Lower lobe of right lung (tissue), 2 donors: ENCODE measurements around the gene PCGF1. TPM values are rescaled to one million over a fixed set of nuclear protein-coding genes. Genes with fewer than 3 reads are reported as not detected.
"Not testable (repeated sequence)": the region's sequence is repeated elsewhere in the genome, so short reads cannot be mapped to it uniquely, and the experiment has no call there.

Experiments
- ATAC-seq, 2 donors: fragments of 200-7000 bp; cut with Tn5 transposase; one replicate each; pipeline ENCODE4 v1.9.1; 2020 to 2022; ENCODE audit warnings: mild to moderate bottlenecking in 2 of 2, moderate library complexity in 2 of 2
- DNase-seq: peaks from one replicate; pipeline ENCODE4 v3.0.0-alpha.2; 2020
- H3K27ac ChIP-seq: fragments of 200-600 bp; one replicate; pipeline ENCODE4 v1.8.0; 2022
- H3K27me3 ChIP-seq: fragments of 200-600 bp; one replicate; pipeline ENCODE4 v1.8.0; 2022; ENCODE audit warnings: low read depth
- H3K36me3 ChIP-seq: fragments of 200-600 bp; one replicate; pipeline ENCODE4 v1.8.0; 2022; ENCODE audit warnings: mild to moderate bottlenecking
- H3K4me1 ChIP-seq: fragments of 200-600 bp; one replicate; pipeline ENCODE4 v1.8.0; 2022
- H3K4me3 ChIP-seq: fragments of 200-600 bp; one replicate; pipeline ENCODE4 v1.8.0; 2022; ENCODE audit warnings: mild to moderate bottlenecking
- H3K9me3 ChIP-seq: fragments of 200-600 bp; one replicate; pipeline ENCODE4 v1.8.0; 2022
- intact Hi-C: fragments of 100-400 bp; cut with DNase I; formaldehyde crosslinking; loops from one replicate; pipeline ENCODE4 v1.11.0; 2022
- total RNA-seq: library from RNA; stranded (reverse); fragmentation: NEBNext Ultra II Directional; extraction: Animal tissue kit (Norgen Biotek cat#: 25700); gene quantifications from one replicate; pipeline ENCODE4 v1.2.1, GENCODE V29; 2021
- TF ChIP-seq, protein P1 (sequence below): fragments of 200-600 bp; IDR thresholded peaks from one replicate; pipeline ENCODE4 v1.8.0; 2022; ENCODE audit warnings: antibody characterized with exemption, mild to moderate bottlenecking
- donor health status: DM: no; HTN: yes; CAD: no; lungs with severe emphysema.

The PCGF1 gene
- total RNA-seq, 1 donor from 2014 or later = 28.4 TPM

DNA sequence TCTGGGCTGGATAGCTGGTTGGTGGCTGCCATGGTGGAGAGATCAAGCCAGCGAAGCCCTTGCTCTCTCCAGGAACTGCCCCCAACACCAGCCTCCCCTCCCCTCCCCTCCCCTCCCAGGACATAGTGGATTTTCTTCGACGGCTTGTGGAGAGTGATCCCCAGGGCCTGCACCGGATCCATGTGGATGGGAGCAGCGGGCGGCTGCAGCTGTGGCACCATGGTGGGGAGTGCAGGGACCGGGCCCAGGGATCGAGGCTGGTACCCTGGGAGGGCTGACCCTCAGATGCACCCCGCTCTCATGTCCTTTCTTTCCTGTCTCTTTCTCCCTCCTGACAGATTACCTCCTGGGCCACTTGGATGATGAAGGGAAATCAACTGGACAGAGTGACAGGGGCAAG is 17.6 kb downstream of the PCGF1 start:
- peaks cover 85% of the 10 kb centered on the region for H3K36me3 ChIP-seq
- no peak for ATAC-seq
- H3K4me3 ChIP-seq = no peak overlapping the region
- peak; percentile 22 for DNase-seq
- no peaks in the 10 kb centered on the region for H3K27me3 ChIP-seq
- intact Hi-C loops = no loop called here
- no peaks in the 10 kb centered on the region for H3K9me3 ChIP-seq
- H3K4me1 ChIP-seq = no peaks in the 10 kb centered on the region
- TF ChIP-seq, protein P1, sequence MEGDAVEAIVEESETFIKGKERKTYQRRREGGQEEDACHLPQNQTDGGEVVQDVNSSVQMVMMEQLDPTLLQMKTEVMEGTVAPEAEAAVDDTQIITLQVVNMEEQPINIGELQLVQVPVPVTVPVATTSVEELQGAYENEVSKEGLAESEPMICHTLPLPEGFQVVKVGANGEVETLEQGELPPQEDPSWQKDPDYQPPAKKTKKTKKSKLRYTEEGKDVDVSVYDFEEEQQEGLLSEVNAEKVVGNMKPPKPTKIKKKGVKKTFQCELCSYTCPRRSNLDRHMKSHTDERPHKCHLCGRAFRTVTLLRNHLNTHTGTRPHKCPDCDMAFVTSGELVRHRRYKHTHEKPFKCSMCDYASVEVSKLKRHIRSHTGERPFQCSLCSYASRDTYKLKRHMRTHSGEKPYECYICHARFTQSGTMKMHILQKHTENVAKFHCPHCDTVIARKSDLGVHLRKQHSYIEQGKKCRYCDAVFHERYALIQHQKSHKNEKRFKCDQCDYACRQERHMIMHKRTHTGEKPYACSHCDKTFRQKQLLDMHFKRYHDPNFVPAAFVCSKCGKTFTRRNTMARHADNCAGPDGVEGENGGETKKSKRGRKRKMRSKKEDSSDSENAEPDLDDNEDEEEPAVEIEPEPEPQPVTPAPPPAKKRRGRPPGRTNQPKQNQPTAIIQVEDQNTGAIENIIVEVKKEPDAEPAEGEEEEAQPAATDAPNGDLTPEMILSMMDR = no peak
- no peak overlapping the region for H3K27ac ChIP-seq

DNA sequence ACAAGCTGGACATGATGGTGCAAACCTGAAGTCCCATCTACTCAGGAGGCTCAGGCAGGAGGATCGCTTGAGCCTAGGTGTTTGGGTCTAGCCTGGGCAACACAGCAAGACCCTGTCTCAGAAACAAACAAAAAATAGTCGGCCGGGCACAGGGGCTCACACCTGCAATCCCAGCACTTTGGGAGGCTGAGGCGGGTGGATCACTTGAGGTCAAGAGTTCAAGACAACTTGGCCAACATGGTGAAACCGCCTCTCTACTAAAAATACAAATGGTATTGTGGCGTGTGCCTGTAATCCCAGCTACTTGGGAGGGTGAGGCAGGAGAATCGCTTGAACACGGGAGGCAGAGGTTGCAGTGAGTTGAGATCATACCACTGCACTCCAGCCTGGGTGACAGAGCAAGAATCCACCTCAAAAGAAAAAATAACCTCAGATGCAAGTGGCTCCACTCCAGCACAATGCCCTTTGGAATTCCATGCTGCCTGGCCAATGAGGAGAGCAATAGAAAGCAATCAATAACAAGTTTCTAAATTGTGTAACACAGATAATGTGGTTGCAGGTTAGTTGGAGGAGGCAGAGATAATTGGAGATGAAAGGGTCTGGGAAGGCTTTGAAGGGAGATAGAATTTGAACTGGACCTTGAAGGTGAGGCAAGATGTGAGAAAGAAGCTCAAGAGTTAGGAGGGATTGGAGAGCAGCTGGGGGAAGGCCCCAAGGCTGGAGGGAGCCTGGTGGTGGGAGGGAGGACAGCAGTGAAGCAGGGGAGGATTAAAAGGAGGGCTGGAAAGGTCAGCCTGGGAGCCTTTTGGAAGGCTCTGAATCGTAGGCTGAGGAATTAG is 18.6 kb downstream of the PCGF1 start:
- intact Hi-C loops = no loop called here
- ATAC-seq = no peak
- H3K36me3 ChIP-seq = peaks cover 80% of the 10 kb centered on the region

DNA sequence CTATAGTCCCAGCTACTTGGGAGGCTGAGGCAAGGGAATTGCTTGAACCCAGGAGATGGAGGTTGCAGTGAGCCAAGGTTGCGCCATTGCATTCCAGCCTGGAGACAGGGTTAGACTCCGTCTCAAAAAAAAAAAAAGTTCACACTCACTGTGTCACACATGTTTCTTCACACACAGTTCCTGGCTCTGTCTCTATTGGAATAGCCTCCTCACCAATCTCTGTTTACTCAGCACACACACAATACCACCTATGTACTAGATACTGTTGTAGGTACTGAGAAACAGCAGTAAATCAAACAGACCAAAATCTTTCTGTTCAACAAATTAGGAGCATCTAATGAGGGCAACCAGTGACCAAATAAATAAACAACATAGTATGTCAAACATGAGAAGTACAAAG is 21.4 kb downstream of the PCGF1 start:
- intact Hi-C loops = no loop called here
- H3K4me1 ChIP-seq = peaks cover 21% of the 10 kb centered on the region
- DNase-seq (peak; percentile 4), ATAC-seq (no peak)
- H3K27me3 ChIP-seq = no peaks in the 10 kb centered on the region
- TF ChIP-seq, protein P1 = no peak
- H3K27ac ChIP-seq = no peak overlapping the region
- no peaks in the 10 kb centered on the region for H3K9me3 ChIP-seq
- no peak overlapping the region for H3K4me3 ChIP-seq
- H3K36me3 ChIP-seq = peaks cover 53% of the 10 kb centered on the region

More for the DNA sequence above, 18.6 kb downstream of the PCGF1 start:
- TF ChIP-seq, protein P1 = no peak
- H3K4me1 ChIP-seq = peaks cover 5% of the 10 kb centered on the region
- no peaks in the 10 kb centered on the region for H3K9me3 ChIP-seq
- no peak overlapping the region for H3K4me3 ChIP-seq
- DNase-seq = peak; percentile 6
- no peaks in the 10 kb centered on the region for H3K27me3 ChIP-seq
- no peak overlapping the region for H3K27ac ChIP-seq

DNA sequence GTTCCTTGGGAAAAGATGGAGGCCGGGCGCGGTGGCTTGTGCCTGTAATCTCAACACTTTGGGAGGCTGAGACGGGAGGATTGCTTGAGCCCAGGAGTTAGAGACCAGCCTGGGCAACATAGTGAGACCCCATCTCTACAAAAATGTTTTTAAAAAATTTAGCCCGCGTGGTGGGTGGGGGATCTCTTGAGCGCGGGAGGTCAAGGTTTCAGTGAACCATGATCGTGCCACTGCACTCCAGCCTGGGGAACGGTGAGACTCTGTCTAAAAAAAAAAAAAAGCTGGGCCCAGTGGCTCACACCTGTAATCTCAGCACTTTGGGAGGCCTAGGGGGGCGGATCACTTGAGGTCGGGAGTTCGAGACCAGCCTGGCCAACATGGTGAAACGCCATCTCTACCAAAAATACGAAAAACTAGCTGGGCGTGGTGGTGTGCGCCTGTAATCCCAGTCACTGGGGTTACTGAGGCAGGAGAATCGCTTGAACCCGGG is 23.8 kb downstream of the PCGF1 start:
- Histone ChIP-seq H3K36me3 (peaks cover 56% of the 10 kb centered on the region), H3K4me1 (peaks cover 32% of the 10 kb centered on the region), H3K27ac (peak overlapping the region; percentile 92), H3K4me3 (peak overlapping the region; percentile 98)
- DNase-seq = peak; percentile 28
- intact Hi-C loops = loop anchor here (2.0 kb wide), 1 partner anchor 103 kb away; no protein-coding TSS in a partner anchor
- not testable (repeated sequence) for H3K27me3 ChIP-seq, ATAC-seq, H3K9me3 ChIP-seq

DNA sequence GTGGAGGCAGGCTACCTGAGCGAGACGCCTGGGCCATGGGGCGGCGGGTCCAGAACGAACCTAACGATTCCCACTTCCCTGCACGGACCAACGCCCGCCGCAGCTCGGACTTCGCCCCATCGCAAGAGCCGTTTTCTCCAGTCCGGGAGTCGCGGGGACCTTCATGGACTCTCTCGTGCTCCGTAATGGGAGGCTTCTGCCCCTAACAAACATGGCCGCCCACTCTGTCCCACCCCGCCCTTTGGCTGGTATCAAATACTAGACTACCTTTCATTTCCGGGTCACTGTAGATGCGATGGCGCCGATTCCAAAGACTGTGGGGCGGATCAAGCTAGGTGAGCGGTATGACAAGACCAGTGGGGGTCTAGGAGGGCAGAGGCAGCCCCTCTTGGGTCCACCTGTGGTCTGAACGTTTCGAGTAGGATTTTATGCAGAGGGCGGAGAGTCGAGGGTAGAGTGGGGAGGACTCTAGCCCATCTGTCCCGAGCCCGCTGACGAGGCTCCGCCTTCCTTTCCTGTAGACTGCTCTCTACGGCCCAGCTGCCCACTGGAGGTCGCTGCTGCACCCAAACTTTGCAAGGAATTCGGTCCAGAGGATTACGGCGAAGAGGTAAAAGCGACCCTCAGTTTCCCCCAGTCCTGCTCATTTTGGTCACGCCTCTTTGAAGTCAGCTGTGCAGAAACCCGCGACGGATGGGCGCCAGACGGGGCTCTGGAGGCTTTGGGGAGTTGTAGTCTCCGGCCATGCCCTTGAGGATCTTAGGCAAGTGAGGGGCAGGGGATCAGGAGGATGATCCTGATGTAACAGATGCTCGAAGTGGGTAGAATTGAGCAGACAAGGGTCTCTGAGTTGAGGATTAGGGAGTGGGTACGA is 24.5 kb downstream of the PCGF1 start, which contains the start of the genes CCDC142 and TTC31:
CCDC142 (minus strand) TSS at position 198 of the 874 bp plus-strand sequence; CDS start at position 37, 161 bp downstream.
TTC31 (plus strand) TSS at position 281 of the 874 bp plus-strand sequence; CDS start at position 296, 15 bp downstream.
- Histone ChIP-seq H3K36me3 (peaks cover 49% of the 10 kb centered on the region), H3K4me3 (peak within 1 kb of the TSS; percentile 98), H3K27me3 (no peaks in the 10 kb centered on the region), H3K4me1 (peaks cover 32% of the 10 kb centered on the region), H3K9me3 (no peaks in the 10 kb centered on the region), H3K27ac (peak within 1 kb of the TSS; percentile 92)
- intact Hi-C loops = loop anchor here (2.0 kb wide), 1 partner anchor 104 kb away; no protein-coding TSS in a partner anchor
- ATAC-seq (peak; percentile 99), DNase-seq (peak; percentile 97)
- TF ChIP-seq, protein P1 = peak; percentile 88
